Measurements from ENCODE around the gene KCNMB2. TPM values are rescaled to one million over a fixed set of nuclear protein-coding genes. Genes with fewer than 3 reads are reported as not detected.

The KCNMB2 gene
- total RNA-seq, 2 donors from 2014 or later, result 0.42 to 0.72 TPM

DNA sequence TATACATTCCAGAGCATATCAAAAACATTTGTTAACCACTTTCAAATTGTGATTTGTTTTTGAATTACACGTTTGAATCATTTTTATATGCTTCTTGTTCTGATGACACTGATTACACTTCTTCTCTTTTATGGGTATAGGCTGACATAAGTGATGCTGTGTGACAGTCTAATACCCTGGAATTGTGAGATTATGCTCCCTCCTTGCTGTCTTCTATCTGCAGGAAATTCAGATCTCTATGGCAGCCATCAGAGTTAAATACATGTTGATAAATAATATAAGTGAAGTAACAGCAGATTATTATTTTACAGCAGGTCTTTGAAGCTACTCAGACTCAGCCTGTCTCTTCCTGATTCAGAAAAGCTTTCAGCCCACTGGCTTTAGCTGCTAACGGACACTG, 286.5 kb downstream of the KCNMB2 start:
- no peaks in the 10 kb centered on the region for H3K9me3 ChIP-seq
- no peak overlapping the region for H3K9ac ChIP-seq (ENCODE audit: low read depth in 2 of 2, low read length in 2 of 2)
- no peak overlapping the region for H3K27ac ChIP-seq
- intact Hi-C loops (cut with DNase I), result no loop called here
- H3K27me3 ChIP-seq, result no peaks in the 10 kb centered on the region
- TF ChIP-seq, protein P1, sequence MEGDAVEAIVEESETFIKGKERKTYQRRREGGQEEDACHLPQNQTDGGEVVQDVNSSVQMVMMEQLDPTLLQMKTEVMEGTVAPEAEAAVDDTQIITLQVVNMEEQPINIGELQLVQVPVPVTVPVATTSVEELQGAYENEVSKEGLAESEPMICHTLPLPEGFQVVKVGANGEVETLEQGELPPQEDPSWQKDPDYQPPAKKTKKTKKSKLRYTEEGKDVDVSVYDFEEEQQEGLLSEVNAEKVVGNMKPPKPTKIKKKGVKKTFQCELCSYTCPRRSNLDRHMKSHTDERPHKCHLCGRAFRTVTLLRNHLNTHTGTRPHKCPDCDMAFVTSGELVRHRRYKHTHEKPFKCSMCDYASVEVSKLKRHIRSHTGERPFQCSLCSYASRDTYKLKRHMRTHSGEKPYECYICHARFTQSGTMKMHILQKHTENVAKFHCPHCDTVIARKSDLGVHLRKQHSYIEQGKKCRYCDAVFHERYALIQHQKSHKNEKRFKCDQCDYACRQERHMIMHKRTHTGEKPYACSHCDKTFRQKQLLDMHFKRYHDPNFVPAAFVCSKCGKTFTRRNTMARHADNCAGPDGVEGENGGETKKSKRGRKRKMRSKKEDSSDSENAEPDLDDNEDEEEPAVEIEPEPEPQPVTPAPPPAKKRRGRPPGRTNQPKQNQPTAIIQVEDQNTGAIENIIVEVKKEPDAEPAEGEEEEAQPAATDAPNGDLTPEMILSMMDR (IDR thresholded peaks at IDR 0.05), result no peak
- H3K4me3 ChIP-seq, result no peak overlapping the region
- no peak for DNase-seq
- H3K4me1 ChIP-seq, result no peaks in the 10 kb centered on the region
- no peaks in the 10 kb centered on the region for H3K36me3 ChIP-seq

DNA sequence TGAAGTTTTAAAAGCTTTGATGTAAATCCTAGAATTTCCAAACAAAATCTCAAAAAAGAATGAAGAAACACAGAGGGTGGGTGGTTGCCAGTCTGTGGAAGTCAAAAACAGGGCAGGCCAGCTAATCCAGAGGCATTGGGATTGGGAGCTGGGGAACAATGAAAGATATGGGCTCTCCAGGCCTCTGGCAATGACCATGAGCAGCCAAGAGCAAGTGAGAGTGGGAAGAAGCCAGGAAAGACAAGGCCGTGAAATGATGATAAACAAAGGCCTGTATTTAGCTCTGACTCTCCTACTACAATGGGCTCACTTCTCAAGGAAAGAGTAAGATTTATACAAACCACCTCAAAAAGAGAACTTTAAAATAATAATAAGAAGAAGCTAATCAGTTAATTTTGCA, 286.9 kb downstream of the KCNMB2 start:
- Histone ChIP-seq H3K9me3 (no peaks in the 10 kb centered on the region), H3K36me3 (no peaks in the 10 kb centered on the region), H3K27me3 (no peaks in the 10 kb centered on the region), H3K9ac (ENCODE audit: low read depth in 2 of 2, low read length in 2 of 2) (no peak overlapping the region), H3K27ac (no peak overlapping the region), H3K4me3 (no peak overlapping the region), H3K4me1 (no peaks in the 10 kb centered on the region)
- DNase-seq, result no peak
- intact Hi-C loops (cut with DNase I), result no loop called here
- TF ChIP-seq, protein P1 (IDR thresholded peaks at IDR 0.05), result no peak

DNA sequence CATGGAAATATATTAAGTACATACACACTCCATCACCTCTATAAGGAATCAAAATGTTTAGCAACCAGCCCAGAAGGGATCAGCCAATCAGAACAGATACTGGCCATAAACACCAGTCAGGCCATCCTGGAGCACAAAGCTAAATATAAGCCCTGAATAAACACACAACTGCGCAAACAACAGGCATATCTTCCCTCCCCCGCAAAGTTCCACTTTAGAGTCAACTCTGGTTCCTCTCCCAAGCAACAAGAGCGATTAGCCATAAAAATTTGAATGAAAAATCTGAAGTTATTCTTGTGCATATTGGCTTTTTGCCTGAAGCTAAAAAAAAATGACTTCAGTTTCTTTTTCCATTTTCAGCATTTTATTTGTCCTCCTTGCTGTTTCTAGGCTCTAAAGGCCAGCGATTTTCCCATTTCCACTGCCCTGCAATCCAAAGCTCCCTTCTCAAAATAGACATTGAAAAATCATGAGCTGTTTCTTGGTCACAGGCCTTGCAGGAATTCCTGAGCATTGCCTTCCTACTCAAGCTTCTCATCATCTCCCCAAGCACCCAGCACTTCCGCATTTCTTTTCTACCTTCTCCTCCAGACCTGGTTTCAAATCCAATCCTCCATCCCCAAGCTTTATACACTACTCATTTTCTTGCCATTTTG, 287.5 kb downstream of the KCNMB2 start:
- intact Hi-C loops (cut with DNase I), result no loop called here
- no peak overlapping the region for H3K9ac ChIP-seq (ENCODE audit: low read depth in 2 of 2, low read length in 2 of 2)

DNA sequence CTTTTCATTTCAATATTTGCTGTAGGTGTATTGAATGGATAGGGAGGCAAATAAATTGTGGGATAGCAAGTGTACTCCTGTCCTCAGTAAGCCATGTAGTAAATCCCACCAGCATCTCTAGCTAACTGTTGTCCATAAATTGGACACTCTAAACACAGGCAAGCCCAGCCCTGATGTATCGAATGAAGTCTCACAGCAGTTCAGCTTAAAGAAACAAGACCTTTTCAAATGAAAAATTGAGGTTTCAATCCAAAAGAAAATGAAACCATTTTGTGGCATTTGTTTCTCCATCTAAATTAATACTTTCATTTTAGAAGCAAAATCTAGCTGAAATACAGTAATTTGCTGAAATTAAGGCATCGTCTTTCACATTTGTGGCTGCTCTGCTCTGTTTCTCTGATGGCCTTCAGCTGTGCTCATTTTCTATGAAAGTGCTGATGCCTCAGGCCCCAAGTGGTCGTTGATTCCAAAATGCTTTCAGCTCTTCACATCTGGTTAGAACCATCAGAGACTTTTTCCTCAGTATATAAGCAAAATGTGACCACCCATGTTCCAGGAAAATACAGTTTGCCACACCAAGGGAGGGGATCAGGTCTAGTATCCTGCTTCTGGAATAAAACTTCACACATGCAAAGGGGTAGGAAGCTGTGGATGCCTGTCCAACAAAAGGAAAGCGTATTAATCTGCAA, 290.3 kb downstream of the KCNMB2 start:
- Histone ChIP-seq H3K27ac (no peak overlapping the region), H3K27me3 (no peaks in the 10 kb centered on the region), H3K4me1 (no peaks in the 10 kb centered on the region), H3K4me3 (no peak overlapping the region), H3K9me3 (no peaks in the 10 kb centered on the region), H3K36me3 (no peaks in the 10 kb centered on the region), H3K9ac (ENCODE audit: low read depth in 2 of 2, low read length in 2 of 2) (no peak overlapping the region)
- TF ChIP-seq, protein P1 (IDR thresholded peaks at IDR 0.05), result no peak
- no peak for DNase-seq
- intact Hi-C loops (cut with DNase I), result no loop called here

More for the DNA sequence above, 287.5 kb downstream of the KCNMB2 start:
- DNase-seq, result no peak
- H3K27ac ChIP-seq, result no peak overlapping the region
- no peaks in the 10 kb centered on the region for H3K36me3 ChIP-seq
- H3K9me3 ChIP-seq, result no peaks in the 10 kb centered on the region
- TF ChIP-seq, protein P1 (IDR thresholded peaks at IDR 0.05), result no peak
- H3K4me3 ChIP-seq, result no peak overlapping the region
- H3K27me3 ChIP-seq, result no peaks in the 10 kb centered on the region
- no peaks in the 10 kb centered on the region for H3K4me1 ChIP-seq

DNA sequence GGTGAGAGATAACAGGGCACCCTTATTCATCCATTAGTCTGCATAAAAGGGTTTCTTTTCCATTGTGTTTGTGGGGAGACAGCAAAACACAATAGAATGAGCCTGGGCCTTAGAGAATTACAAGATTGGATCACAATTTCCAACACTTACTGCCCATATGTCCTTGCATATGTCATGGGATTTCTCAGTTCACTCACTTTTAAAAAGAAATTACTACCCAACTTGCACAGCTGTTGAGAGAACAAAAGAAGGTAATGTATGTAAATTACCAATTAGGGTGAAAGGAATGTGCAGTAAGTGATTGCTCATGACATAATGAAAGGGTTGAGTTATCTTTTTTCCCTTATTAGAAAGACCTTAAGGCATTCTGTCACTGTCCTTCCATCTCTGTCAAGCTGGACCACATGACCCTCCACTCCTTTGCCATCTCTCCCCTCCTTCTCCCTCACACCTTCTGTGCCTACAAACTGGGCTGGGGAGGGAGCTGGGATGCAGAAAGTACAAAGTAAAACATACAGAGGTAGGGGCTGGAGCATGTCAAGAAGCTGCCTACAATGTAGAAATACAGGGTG, 291.1 kb downstream of the KCNMB2 start:
- intact Hi-C loops (cut with DNase I), result no loop called here
- no peak for DNase-seq
- Histone ChIP-seq H3K4me3 (no peak overlapping the region), H3K9ac (ENCODE audit: low read depth in 2 of 2, low read length in 2 of 2) (no peak overlapping the region), H3K27ac (no peak overlapping the region), H3K9me3 (no peaks in the 10 kb centered on the region), H3K36me3 (no peaks in the 10 kb centered on the region), H3K27me3 (no peaks in the 10 kb centered on the region), H3K4me1 (no peaks in the 10 kb centered on the region)
- TF ChIP-seq, protein P1 (IDR thresholded peaks at IDR 0.05), result no peak

Measured in colonic mucosa (tissue), 4 donors.